HG03064 (cell line): ENCODE data around the gene VPS26C.
A peak's percentile ranks its signal among the peaks of the same experiment; 100 is the strongest.
"Not testable (repeated sequence)": the region's sequence is repeated elsewhere in the genome, so short reads cannot be mapped to it uniquely, and the experiment has no call there.

Experiments used
- ATAC-seq: cut with Tn5 transposase; IDR thresholded peaks from one replicate; pipeline ENCODE4 v1.9.1; 2021; ENCODE audit warnings: low read depth; ENCODE audit not compliant: unreplicated experiment

VPS26C gene

DNA sequence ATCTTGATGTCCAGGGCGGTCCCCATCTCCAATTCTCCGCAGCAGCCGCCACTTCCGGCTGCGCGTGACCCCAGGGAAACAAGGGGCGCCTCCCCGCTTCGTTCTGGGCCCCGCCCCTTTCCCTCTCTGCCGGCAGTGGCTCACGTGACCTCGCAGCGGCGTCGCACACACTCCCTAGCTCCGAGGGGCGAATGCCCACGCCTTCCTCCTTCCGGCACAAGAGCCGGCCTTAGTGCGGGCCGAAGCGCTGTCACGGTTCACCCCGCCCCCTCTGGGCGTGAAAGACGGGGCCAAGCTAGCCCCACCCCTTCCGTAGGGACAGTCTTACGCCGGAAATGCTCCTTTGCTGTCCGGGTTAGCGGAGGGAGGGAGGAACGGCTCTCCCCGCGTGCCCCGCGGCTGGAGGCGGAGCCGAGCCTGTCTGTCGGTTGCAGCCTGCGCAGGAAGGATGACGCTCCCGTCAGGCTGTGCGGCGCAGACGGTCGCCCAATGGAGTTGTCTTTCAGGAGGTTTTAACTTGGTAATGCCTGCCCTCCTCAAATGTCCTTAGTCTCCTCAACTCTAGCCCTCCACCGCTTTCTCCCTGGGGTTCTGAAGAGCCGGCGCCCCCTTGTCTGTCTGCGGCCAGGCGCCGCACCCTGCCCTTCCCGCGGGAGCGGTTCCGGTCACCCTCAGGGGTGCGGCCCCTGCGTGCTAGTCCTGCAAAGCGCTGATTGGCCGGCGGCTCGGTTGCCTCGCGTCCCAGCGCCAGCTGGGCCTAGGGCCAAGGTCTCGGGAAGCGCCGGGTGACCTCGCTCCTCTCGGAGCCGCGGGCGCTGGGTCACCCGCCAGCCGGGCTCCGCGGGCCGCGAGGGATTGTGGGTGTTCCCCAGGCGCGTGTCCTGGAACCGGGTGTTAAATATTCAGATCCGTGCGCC, at the start of gene VPS26C:
Gene VPS26C (minus strand): TSS at position 66 of the 917 bp plus-strand sequence. CDS start 40 bp downstream, at position 26.
- ATAC-seq = peak; percentile 88

DNA sequence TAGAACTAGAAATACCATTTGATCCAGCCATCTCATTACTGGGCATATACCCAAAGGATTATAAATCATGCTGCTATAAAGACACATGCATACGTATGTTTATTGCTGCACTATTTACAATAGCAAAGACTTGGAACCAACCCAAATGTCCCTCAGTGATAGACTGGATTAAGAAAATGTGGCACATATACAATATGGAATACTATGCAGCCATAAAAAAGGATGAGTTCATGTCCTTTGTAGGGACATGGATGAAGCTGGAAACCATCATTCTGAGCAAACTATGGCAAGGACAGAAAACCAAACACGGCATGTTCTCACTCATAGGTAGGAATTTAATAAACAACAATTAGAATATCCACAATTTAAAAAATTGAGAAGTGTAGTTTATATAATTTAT, 48.9 kb upstream of the VPS26C start:
- ATAC-seq = not testable (repeated sequence)

DNA sequence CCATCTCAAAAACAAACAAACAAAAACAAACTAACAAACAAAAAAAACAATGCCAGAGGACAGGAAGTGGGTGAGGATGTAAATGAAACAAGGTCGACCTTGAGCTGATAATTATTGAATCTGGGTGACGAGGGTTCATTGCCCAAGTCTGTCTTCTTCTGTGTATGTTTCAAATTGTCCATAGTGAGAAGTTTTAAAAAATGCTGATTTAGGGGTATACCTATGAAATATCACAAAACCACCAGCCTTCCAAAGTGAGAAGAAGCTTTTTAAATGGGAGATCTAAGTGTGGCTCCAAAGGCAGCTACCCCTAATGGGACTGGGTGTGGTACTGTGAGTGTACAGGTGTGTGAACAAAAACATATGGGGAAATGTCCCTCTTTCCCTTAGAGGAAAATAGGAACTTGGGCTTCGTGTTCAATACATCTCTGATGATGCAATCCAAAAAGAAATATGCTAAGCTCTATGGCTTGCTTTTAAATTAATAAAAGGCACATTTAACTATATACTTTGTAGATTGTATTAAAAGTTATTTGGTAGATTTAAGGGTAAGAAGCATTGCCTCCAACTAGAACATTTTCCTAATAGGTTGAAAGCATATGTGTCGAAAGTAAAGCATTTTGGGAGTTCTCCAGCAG, 33.1 kb upstream of the VPS26C start:
- ATAC-seq = no peak

DNA sequence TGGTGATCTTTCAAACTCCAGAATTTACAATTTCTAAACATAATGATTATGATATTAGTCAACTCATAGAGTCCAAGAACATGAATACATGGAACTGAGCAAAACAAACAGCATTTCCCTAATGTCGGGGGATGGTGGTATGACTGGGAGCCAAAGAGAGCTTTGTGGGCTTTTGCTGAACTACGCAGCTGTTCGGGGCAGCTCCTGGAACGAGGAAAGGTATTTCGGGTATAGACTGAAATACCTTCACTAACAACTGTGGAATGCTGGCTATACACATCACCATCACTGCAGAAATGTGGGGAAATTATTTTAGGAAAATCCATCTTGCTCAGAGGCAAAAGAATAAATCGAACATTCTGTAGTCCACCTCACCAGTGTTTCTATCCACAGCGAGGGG, 30.2 kb upstream of the VPS26C start:
- ATAC-seq = no peak

DNA sequence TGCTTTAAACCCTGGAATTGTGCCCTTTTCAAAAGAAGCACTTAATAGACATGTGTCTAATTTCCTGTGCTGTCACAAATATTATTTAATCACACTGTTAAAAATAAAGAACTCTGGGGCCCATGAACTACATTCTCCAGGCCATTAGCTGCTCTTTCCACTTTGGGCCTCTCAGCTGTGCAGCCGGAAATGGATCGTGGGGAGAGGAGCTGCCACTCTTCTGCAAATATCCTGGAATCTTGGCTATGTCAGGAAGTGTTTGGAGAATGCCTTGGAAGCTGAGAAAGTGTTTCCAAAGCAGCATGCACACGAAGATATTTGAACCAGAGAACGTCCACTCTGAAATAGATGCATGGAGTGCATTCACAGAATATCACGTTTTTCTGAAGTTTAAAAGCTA, 27.5 kb upstream of the VPS26C start:
- no peak for ATAC-seq

DNA sequence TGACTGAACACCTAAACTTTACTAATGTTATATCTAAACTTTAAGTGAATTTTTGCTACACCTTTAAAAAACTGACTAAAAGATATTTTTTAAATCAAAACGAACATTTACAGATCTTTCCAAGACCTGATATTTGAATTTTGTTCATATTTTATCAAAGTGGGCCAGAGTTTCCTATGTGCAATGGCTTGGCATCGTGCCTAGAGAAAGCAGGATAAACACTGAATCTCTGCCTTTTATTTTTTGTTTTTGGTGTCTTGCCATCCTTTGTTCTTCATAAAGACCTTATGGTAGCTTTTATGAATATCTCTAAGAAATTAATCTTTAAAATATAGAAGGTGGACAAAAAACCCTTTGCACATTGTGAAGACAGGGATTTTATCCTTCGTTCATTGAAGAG, 25.8 kb upstream of the VPS26C start:
- no peak for ATAC-seq

DNA sequence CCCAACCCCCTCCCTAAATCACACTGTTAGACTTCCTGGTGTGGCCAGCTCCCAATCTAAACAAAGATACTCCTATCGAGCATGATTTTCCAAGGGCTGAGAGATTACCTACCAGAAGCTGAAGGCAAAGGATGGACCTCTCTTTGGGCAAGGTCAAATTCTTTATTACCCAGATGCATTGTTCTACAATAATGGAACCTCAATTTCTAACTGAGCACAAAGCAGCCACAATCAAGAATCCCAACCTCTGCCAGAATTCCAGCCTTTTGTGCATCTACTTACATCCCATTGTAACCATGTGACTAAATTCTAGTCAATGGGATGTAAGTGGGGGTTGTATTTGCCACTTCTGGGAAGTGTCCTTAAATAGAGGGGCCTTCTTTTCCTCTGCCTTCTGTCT, 24.9 kb upstream of the VPS26C start:
- no peak for ATAC-seq

DNA sequence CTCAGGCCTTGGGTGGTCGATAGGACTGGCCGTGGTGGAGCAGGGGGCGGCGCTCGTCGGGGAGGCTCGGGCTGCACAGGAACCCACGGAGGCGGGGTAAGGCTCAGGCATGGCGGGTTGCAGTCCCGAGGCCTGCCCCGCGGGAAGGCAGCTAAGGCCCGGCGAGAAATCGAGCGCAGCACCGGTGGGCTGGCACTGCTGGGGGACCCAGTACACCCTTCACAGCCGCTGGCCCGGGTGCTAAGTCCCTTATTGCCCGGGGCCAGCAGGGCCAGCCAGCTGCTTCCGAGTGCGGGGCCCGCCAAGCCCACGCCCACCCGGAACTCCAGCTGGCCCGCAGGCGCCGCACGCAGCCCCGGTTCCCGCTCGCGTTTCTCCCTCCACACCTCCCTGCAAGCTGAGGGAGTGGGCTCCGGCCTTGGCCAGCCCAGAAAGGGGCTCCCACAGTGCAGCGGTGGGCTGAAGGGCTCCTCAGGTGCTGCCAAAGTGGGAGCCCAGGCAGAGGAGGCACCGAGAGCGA, 16.1 kb upstream of the VPS26C start:
- not testable (repeated sequence) for ATAC-seq

DNA sequence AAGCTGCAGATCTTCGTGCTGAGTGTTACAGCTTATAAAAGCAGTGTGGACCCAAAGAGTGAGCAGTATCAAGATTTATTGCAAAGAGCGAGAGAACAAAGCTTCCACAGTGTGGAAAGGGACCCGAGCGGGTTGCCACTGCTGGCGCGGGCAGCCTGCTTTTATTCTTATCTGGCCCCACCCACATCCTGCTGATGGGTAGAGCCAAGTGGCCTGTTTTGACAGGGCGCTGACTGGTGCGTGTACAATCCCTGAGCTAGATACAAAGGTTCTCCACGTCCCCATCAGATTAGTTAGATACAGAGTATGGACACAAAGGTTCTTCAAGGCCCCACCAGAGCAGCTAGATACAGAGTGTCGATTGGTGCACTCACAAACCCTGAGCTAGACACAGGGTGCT, 15.5 kb upstream of the VPS26C start:
- not testable (repeated sequence) for ATAC-seq

DNA sequence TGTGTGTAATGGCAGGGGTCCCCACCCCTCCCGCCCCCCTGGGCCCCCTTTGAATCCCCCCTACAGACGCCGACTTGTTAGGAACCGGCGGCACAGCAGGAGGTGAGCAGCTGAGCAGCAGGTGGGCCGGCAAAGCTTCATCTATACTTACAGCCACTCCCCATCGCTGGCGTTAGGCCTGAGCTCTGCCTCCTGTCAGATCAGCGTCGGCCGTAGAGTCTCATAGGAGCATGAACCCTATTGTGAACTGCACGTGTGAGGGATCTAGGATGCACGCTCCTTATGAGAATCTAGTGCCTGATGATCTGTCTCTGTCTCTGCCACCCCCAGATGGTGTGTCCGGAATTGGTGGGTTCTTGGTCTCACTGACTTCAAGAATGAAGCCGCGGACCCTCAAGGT, 14.9 kb upstream of the VPS26C start:
- ATAC-seq = no peak

DNA sequence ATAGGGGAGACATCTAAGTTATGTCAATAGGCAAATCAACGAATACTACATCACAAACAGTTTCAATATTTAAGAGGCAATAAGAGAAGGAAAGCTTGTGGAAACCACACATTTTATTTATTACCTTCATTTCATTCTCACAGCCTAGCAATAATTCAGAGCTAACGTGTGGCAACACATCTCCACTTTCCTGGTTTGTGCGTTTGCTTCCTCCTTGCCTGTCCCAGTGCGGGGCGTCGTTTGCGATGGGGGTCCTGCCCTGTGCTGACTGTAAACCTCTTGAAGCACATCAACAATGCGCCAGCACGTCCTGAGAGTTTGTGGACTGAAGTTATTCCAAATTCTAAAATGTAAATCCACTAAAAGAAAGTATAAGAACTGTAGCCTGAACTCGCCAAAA, 14.4 kb upstream of the VPS26C start:
- no peak for ATAC-seq

DNA sequence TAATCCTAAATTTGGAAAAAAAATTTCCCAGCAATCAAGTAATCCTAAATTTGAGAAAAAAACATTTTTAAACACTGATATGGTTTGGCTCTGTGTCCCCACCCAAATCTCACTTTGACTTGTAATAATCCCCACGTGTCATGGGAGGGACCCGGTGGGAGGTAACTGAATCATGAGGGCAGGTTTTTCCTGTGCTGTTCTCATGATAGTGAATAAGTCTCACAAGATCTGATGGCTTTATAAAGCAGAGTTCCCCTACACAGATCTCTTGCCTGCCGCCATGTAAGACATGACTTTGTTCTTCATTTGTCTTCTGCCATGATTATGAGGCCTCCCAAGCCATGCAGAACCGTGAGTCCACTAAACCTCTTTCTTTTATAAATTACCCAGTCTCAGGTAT, 12.1 kb upstream of the VPS26C start:
- not testable (repeated sequence) for ATAC-seq

DNA sequence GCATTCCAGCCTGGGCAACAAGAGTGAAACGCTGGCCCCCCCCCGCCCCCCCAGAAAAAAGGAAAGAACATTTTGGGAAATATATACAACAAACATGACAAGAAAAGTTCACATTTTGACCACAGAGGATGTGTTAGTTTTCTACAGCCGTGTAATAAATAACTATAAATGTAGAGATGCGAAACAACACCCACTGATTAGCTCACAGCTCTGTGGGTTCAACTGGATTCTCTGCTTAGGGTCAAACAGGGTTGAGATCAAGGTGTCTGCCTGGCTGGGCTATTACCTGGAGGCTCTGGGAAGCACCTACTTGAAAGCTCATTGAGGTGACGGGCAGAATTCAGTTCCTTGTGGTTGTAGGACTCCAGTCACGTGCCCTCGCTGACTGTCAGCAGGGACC, 11.1 kb upstream of the VPS26C start:
- no peak for ATAC-seq

DNA sequence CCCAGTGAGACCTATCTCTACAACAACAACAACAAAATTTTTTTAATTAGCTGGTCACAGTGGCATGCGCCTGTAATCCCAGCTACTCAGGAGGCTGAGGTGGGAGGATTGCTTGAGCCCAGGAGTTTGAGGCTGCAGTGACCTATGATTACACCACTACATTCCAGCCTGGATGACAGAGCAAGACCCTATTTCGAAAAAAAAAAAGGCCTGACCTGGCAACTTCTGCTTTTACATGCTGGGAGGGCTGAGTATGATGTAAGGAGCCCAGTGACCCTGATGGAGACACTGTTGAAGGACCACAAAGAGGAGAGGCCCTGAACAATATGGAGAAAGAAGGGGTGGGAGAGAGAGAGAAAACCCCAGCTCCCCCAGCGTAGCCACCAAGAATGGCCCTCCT, 9.2 kb upstream of the VPS26C start:
- ATAC-seq = no peak

DNA sequence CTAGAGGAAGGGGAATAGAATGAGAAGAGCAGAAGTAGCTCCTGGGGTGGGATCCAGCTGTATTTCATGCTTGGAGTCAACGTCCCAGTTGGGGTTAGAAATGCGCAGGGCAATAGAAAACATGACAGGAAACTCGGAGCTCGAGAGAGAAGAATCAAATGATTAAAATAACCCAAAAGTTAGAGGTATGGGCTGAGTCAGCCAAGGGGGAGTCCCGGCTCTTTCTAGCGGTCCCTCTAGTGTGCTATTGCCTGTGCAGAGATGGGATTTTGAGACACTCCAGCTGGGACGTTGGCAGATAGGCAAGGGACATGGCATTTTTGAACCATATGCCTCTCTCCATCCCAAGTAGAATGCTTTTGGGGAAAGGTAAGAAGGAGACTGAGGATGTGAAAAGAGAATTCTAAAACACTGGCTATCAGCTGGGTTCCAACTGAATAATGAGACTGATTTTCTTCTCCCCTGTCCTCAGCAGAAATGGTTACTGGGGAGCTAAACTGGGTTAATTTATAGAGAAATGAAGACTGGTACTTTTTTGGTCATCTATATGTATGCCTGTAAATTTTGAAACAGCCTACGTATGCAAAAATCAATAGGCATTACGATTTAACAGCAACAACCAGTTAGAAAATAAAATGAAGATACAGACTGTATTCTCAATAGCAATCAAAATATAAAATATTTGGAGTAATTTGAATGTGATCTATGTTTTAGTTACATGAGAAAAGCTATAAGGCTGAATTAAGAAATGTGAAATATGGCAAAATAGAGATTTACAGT, 7.0 kb upstream of the VPS26C start:
- no peak for ATAC-seq

DNA sequence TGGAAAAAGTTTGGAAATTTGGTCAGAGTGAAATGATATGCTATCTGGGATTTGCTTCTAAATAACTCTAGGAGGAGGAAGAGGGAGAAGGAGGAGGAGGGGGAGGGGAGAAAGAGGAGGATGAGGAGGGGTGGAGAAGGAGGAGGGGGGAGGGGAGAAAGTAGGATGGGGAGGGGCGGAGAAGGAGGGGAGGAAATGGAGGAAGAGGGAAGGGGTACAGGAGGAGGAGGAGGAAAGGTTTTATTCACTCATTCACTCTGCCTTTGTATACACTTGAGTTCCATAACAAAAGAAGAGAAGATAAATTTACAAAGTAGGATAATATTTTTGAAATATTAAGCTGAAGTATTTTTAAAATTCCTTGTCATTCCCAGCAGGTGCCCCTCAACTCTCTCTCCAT, 6.3 kb upstream of the VPS26C start:
- no peak for ATAC-seq

DNA sequence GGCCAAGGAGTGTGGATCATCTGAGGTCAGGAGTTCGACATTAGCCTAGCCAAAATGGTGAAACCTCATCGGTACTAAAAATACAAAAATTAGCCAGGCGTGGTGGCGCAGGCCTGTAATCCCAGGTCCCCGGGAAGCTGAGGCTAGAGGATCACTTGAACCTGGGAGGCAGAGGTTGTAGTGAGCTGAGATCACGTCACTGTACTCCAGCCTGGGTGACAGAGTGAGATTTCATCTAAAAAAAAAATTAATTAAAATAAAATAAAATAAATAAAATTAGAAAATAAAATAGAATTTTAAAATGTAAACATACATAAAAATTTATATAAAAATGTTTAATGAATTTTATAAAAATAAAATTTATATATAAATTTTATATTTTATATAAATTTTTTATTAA, 5.8 kb upstream of the VPS26C start:
- no peak for ATAC-seq

DNA sequence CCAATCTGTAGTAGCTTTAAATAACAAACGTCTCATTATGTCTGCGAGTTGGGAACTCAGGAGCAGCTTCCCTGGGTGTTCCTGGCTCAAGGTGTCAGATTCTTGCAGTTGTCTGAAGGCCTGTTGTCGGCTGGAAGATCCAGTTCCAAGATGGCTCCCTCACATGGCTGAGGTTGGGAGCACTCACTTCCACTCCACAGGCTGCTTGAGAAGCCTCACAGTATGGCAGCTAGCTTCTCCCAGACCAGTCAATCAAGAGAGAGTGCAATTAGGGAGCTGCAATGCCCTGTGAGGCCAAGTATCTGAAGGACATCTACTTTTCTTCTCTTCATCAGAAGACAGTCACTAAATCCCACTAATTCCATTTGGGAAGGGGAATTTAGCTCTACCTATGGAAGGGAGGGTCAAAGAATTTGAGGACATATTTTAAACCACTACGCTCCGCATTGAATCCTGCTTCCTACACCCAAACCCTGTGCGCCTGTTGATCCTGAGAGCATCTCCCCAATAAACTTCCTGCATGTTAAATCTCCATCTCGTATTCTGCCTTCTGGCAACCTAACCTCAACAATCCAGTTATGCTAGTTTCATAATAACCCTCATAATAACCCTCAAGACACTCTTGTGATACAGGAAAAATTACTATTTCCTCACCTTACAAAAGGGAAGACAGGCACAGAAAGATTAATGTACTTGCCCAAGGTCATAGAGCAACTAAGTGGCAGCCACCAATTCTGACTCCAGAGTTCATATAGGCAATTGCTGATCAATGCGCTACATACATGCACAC, 3.6 kb upstream of the VPS26C start:
- ATAC-seq = no peak

DNA sequence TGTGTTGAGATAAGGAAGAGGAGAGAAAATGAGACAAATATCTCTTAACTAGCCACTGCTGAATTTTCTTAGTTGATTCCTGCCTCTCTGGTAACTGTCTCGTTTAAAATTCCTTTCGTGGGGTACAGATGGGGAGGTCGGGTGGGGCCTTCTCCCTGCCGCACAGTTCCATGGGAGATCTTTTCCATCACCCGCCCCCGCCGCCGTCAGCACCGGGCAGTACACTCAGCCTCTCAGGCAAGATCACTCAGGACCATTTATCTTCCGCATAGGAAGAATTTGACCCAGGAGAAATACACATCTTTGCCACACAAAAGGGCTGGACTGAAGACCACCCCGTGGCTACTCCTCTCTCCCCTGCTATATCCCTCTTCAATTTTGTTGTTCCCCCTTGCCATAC, 2.3 kb upstream of the VPS26C start:
- no peak for ATAC-seq

DNA sequence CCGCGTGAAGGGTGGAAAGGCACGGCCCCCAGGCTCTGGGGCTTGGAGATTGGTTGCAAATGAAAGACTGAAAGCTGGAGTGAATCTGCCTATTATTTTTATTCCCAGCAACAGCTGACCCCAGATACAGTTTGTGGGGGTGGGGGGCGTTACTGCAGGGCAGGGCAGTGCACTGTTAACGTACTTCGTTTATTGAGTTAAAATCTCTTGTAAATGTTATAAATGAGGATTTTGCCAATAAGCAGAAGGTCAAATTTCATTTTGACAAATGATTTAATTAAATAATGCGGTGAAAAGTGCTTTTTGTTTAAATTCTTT, 1.0 kb upstream of the VPS26C start:
- ATAC-seq = no peak
